WTC11 (cell line): ENCODE measurements around the gene MED15. TPM values are rescaled to one million over a fixed set of nuclear protein-coding genes. Genes with fewer than 3 reads are reported as not detected.

Experiments used
- ATAC-seq: fragments of 200-7000 bp; cut with Tn5 transposase; 2 replicates; pipeline ENCODE4 v1.10.0; 2021; ENCODE audit warnings: mild to moderate bottlenecking, moderate library complexity
- CTCF ChIA-PET: fragments of 300-600 bp; sonication (Branson Sonifier 250); formaldehyde crosslinking; loops from one replicate; lab custom pipeline; 2021; ENCODE audit warnings: antibody characterized with exemption; lab: Charles Lee
- POLR2A ChIA-PET: fragments of 350-600 bp; sonication (Branson Sonifier 250); formaldehyde crosslinking; loops from one replicate; lab custom pipeline; 2021; ENCODE audit warnings: antibody characterized with exemption; lab: Charles Lee
- DNase-seq: peaks from one replicate; pipeline ENCODE4 v3.0.0; 2021; ENCODE audit warnings: low spot score
- H3K27ac Mint-ChIP-seq: 2 replicates; pipeline ENCODE4 v1.8.0; 2021; ENCODE audit warnings: mixed read lengths
- H3K27me3 Mint-ChIP-seq: 2 replicates; pipeline ENCODE4 v1.8.0; 2021; ENCODE audit warnings: low read depth, mild to moderate bottlenecking, moderate library complexity, mixed read lengths
- H3K36me3 Mint-ChIP-seq: 2 replicates; pipeline ENCODE4 v1.8.0; 2021; ENCODE audit warnings: mixed read lengths
- H3K4me1 Mint-ChIP-seq: 2 replicates; pipeline ENCODE4 v1.8.0; 2022; ENCODE audit warnings: mixed read lengths
- H3K4me3 Mint-ChIP-seq: 2 replicates; pipeline ENCODE4 v1.8.0; 2021; ENCODE audit warnings: mild to moderate bottlenecking, moderate library complexity, mixed read lengths
- H3K9me3 Mint-ChIP-seq: 2 replicates; pipeline ENCODE4 v1.8.0; 2021; ENCODE audit warnings: mixed read lengths
- ATF2 ChIP-seq: sonication (generic); formaldehyde crosslinking; IDR thresholded peaks from 2 replicates; pipeline ENCODE4 v1.8.1; 2022; ENCODE audit warnings: low read depth, missing genetic modification reagents, borderline replicate concordance
- ATF3 ChIP-seq: sonication (generic); formaldehyde crosslinking; conservative IDR thresholded peaks from 2 replicates; pipeline ENCODE4 v1.8.1; 2022; ENCODE audit warnings: mild to moderate bottlenecking, missing genetic modification reagents
- E2F4 ChIP-seq: sonication (generic); formaldehyde crosslinking; IDR thresholded peaks from 2 replicates; pipeline ENCODE4 v1.8.1; 2022; ENCODE audit warnings: low read depth, mild to moderate bottlenecking, moderate library complexity, missing genetic modification reagents, borderline replicate concordance
- ESRRA ChIP-seq: sonication (generic); formaldehyde crosslinking; IDR thresholded peaks from 2 replicates; pipeline ENCODE4 v1.8.1; 2022; ENCODE audit warnings: mild to moderate bottlenecking, missing genetic modification reagents, borderline replicate concordance
- FOXJ3 ChIP-seq: sonication (generic); formaldehyde crosslinking; IDR thresholded peaks from 2 replicates; pipeline ENCODE4 v1.9.0; 2021; ENCODE audit warnings: missing genetic modification reagents, mild to moderate bottlenecking, borderline replicate concordance
- FOXP1 ChIP-seq: sonication (generic); formaldehyde crosslinking; IDR thresholded peaks from 2 replicates; pipeline ENCODE4 v1.8.0; 2022; ENCODE audit warnings: missing genetic modification reagents, mild to moderate bottlenecking, moderate library complexity, borderline replicate concordance
- HMGA2 ChIP-seq: fragments of 250-450 bp; sonication (Bioruptor Pico); IDR thresholded peaks from 2 replicates; pipeline ENCODE4 v1.4.0; 2021; ENCODE audit warnings: mild to moderate bottlenecking, moderate library complexity
- KAT7 ChIP-seq: sonication (generic); formaldehyde crosslinking; IDR thresholded peaks from 2 replicates; pipeline ENCODE4 v1.8.1; 2023; ENCODE audit warnings: missing genetic modification reagents, mild to moderate bottlenecking, borderline replicate concordance
- MLX ChIP-seq: sonication (generic); formaldehyde crosslinking; IDR thresholded peaks from 2 replicates; pipeline ENCODE4 v1.8.1; 2023; ENCODE audit warnings: mild to moderate bottlenecking, missing genetic modification reagents, moderate library complexity
- NFE2L1 ChIP-seq: sonication (generic); formaldehyde crosslinking; IDR thresholded peaks from 2 replicates; pipeline ENCODE4 v1.8.1; 2023; ENCODE audit warnings: missing genetic modification reagents
- NR3C1 ChIP-seq: sonication (generic); formaldehyde crosslinking; conservative IDR thresholded peaks from 2 replicates; pipeline ENCODE4 v1.8.1; 2023; ENCODE audit warnings: low read depth, mild to moderate bottlenecking, missing genetic modification reagents
- OVOL2 ChIP-seq: fragments of 250-450 bp; sonication (Bioruptor Pico); IDR thresholded peaks from 2 replicates; pipeline ENCODE4 v1.9.0; 2021; ENCODE audit warnings: mild to moderate bottlenecking, borderline replicate concordance
- PRDM15 ChIP-seq: sonication (generic); formaldehyde crosslinking; IDR thresholded peaks from 2 replicates; pipeline ENCODE4 v1.8.0; 2022; ENCODE audit warnings: missing genetic modification reagents
- TP53 ChIP-seq: sonication (generic); formaldehyde crosslinking; IDR thresholded peaks from 2 replicates; pipeline ENCODE4 v1.8.1; 2023; ENCODE audit warnings: mild to moderate bottlenecking, missing genetic modification reagents
- USF1 ChIP-seq: sonication (generic); formaldehyde crosslinking; IDR thresholded peaks from 2 replicates; pipeline ENCODE4 v1.8.0; 2022; ENCODE audit warnings: mild to moderate bottlenecking, missing genetic modification reagents
- ZNF219 ChIP-seq: sonication (generic); formaldehyde crosslinking; IDR thresholded peaks from 2 replicates; pipeline ENCODE4 v1.8.0; 2023; ENCODE audit warnings: missing genetic modification reagents, mild to moderate bottlenecking, borderline replicate concordance
- ZNF263 ChIP-seq: sonication (generic); formaldehyde crosslinking; IDR thresholded peaks from 2 replicates; pipeline ENCODE4 v1.8.1; 2022; ENCODE audit warnings: low read depth, mild to moderate bottlenecking, moderate library complexity, missing genetic modification reagents
- ZNF512 ChIP-seq: sonication (generic); formaldehyde crosslinking; IDR thresholded peaks from 2 replicates; pipeline ENCODE4 v1.8.1; 2022; ENCODE audit warnings: missing genetic modification reagents, borderline replicate concordance
- ZNF532 ChIP-seq: fragments of 250-450 bp; sonication (Bioruptor Pico); IDR thresholded peaks from 2 replicates; pipeline ENCODE4 v1.9.0; 2021; ENCODE audit warnings: mild to moderate bottlenecking, borderline replicate concordance
- total RNA-seq: library from RNA; stranded (reverse); gene quantifications from 3 replicates; pipeline ENCODE4 v1.2.3, GENCODE V29; 2021

Gene MED15
- total RNA-seq, 1 experiment from 2014 or later = 67.7 TPM

- DNase-seq (no peak), ATAC-seq (no peak)
- H3K27me3 Mint-ChIP-seq = no peaks in the 10 kb centered on the region
- peaks cover under 1% of the 10 kb centered on the region for H3K9me3 Mint-ChIP-seq
- CTCF ChIA-PET = interaction anchor here (0.7 to 2.9 kb wide), 3 partner anchors 9 to 115 kb away, joined by 3 to 14 read pairs (median 3); no protein-coding TSS in a partner anchor
- peaks cover 14% of the 10 kb centered on the region for H3K36me3 Mint-ChIP-seq
- POLR2A ChIA-PET = no interaction called here
- H3K4me1 Mint-ChIP-seq = peaks cover 29% of the 10 kb centered on the region
- H3K27ac Mint-ChIP-seq = peak overlapping the region; percentile 83
- TF ChIP-seq ZNF512 = no peak
- no peak for TF ChIP-seq ZNF263 (CRISPR knock-in tag)
- no peak for TF ChIP-seq E2F4 (CRISPR knock-in tag)
- TF ChIP-seq PRDM15 (CRISPR knock-in tag) = no peak
- no peak overlapping the region for H3K4me3 Mint-ChIP-seq
Observed at GRCh38 chr22:20533095-20533878, 25.9 kb downstream of the MED15 start.

GRCh38 chr22:20533879-20534265 is 26.5 kb downstream of the MED15 start:
- H3K4me3 Mint-ChIP-seq = no peak overlapping the region
- no peak for ATAC-seq
- H3K36me3 Mint-ChIP-seq = peaks cover 14% of the 10 kb centered on the region
- POLR2A ChIA-PET = no interaction called here
- peak overlapping the region; percentile 34 for H3K27ac Mint-ChIP-seq
- H3K27me3 Mint-ChIP-seq = no peaks in the 10 kb centered on the region
- CTCF ChIA-PET = interaction anchor here (0.7 to 2.9 kb wide), 2 partner anchors 10 to 30 kb away, joined by 3 to 14 read pairs; no protein-coding TSS in a partner anchor
- no peak for DNase-seq
- H3K4me1 Mint-ChIP-seq = peaks cover 29% of the 10 kb centered on the region
- H3K9me3 Mint-ChIP-seq = no peaks in the 10 kb centered on the region
- no peak for TF ChIP-seq ESRRA (CRISPR knock-in tag)
- no peak for TF ChIP-seq FOXJ3
- TF ChIP-seq MLX (CRISPR knock-in tag) = no peak
- TF ChIP-seq OVOL2 (CRISPR knock-in tag) = no peak
- no peak for TF ChIP-seq FOXP1 (CRISPR knock-in tag)
- TF ChIP-seq ZNF532 (CRISPR knock-in tag) = no peak
- TF ChIP-seq ZNF219 (CRISPR knock-in tag) = no peak
- TF ChIP-seq USF1 (CRISPR knock-in tag) = no peak
- no peak for TF ChIP-seq KAT7 (CRISPR knock-in tag)
- no peak for TF ChIP-seq ATF3 (CRISPR knock-in tag)
- no peak for TF ChIP-seq HMGA2 (CRISPR knock-in tag)
- TF ChIP-seq TP53 = no peak
- TF ChIP-seq NFE2L1 (CRISPR knock-in tag) = no peak
- no peak for TF ChIP-seq NR3C1 (CRISPR knock-in tag)
- TF ChIP-seq ATF2 (CRISPR knock-in tag) = no peak
